Panc1 (cell line): Measurements from ENCODE around the gene NADSYN1. TPM values are rescaled to one million over a fixed set of nuclear protein-coding genes. Genes with fewer than 3 reads are reported as not detected.

Experiments used
- ATAC-seq: fragments of 200-7000 bp; cut with Tn5 transposase; 2 replicates; pipeline ENCODE4 v1.9.1; 2020; ENCODE audit warnings: mild to moderate bottlenecking, moderate library complexity
- BruUV-seq: library from RNA; stranded (reverse); fragments of 400-500 nt; replicated peaks from 2 replicates; lab custom pipeline; 2021; lab: Mats Ljungman, UMichigan
- CTCF ChIA-PET: fragments of 300-600 bp; sonication (Branson Sonifier 250); formaldehyde crosslinking; loops from one replicate; lab custom pipeline; 2022; ENCODE audit warnings: antibody characterized with exemption; lab: Charles Lee
- POLR2A ChIA-PET: fragments of 300-600 bp; sonication (Branson Sonifier 250); formaldehyde crosslinking; loops from one replicate; lab custom pipeline; 2022; ENCODE audit warnings: antibody characterized with exemption; lab: Charles Lee
- DNase-seq: peaks from one replicate; pipeline ENCODE4 v3.0.0-alpha.2; 2010; ENCODE audit warnings: low read depth, low spot score
- H3K27ac ChIP-seq: 2 replicates; pipeline ENCODE4 v1.5.1; 2011; ENCODE audit warnings: mild to moderate bottlenecking, low read length, inconsistent platforms
- H3K27me3 ChIP-seq: fragments of 200-500 bp; sonication (Bioruptor generic); 2 replicates; pipeline ENCODE4 v1.6.0; 2014; ENCODE audit warnings: low read length, inconsistent platforms; ENCODE audit not compliant: control insufficient read depth, insufficient read depth
- H3K36me3 ChIP-seq: fragments of 200-500 bp; sonication (Bioruptor generic); 2 replicates; pipeline ENCODE4 v1.5.1; 2014; ENCODE audit warnings: inconsistent platforms, mild to moderate bottlenecking, low read length, moderate library complexity; ENCODE audit not compliant: control insufficient read depth, insufficient read depth
- H3K4me1 ChIP-seq: 2 replicates; pipeline ENCODE4 v1.5.1; 2011; ENCODE audit warnings: inconsistent platforms, mild to moderate bottlenecking, low read length, moderate library complexity; ENCODE audit not compliant: control insufficient read depth, insufficient read depth
- H3K4me3 ChIP-seq, 2 experiments: 2 replicates each; pipeline ENCODE4 v1.5.1; 2011 to 2012; ENCODE audit warnings: low read depth in 2 of 2, low read length in 2 of 2, mild to moderate bottlenecking in 2 of 2, inconsistent platforms in 1 of 2, moderate library complexity in 1 of 2
- H3K9me3 ChIP-seq: fragments of 200-500 bp; sonication (Bioruptor generic); 2 replicates; pipeline ENCODE4 v1.5.1; 2014; ENCODE audit warnings: low read depth, mild to moderate bottlenecking, inconsistent platforms, low read length, moderate library complexity; ENCODE audit not compliant: control insufficient read depth, insufficient read depth
- POLR2AphosphoS5 ChIP-seq: IDR thresholded peaks from 2 replicates; pipeline ENCODE4 v1.6.1; 2012; ENCODE audit warnings: mild to moderate bottlenecking, low read depth, low read length, moderate library complexity
- REST ChIP-seq, 2 experiments: IDR thresholded peaks; 2 replicates each; pipeline ENCODE4 v1.6.1; 2011 to 2012; ENCODE audit warnings: low read depth in 2 of 2, control low read depth in 1 of 2, low read length in 1 of 2, mild to moderate bottlenecking in 1 of 2, moderate library complexity in 1 of 2; ENCODE audit not compliant: insufficient read depth in 1 of 2
- SIN3A ChIP-seq: IDR thresholded peaks from 2 replicates; pipeline ENCODE4 v1.6.1; 2012; ENCODE audit warnings: low read depth, mild to moderate bottlenecking, low read length, moderate library complexity, borderline replicate concordance; ENCODE audit not compliant: insufficient read depth
- TCF7L2 ChIP-seq: IDR thresholded peaks from 2 replicates; pipeline ENCODE4 v1.6.1; 2011; ENCODE audit warnings: mild to moderate bottlenecking, low read depth, low read length, inconsistent platforms
- in situ Hi-C: cut with HindIII; loops from 2 replicates; pipeline ENCODE4 v1.10.0; 2016; ENCODE audit warnings: low sequenced_read_pairs, low pct_unique_long_range_greater_than_20kb
- intact Hi-C: fragments of 100-400 bp; cut with micrococcal nuclease; formaldehyde crosslinking; loops from one replicate; pipeline ENCODE4 v1.10.0; 2022; ENCODE audit not compliant: unreplicated experiment
- total RNA-seq: library from RNA; stranded (reverse); gene quantifications from one replicate; pipeline ENCODE4 v1.2.1, GENCODE V29; 2021; ENCODE audit not compliant: unreplicated experiment
- TF ChIP-seq, protein P1 (sequence below): fragments of 450-650 bp; IDR thresholded peaks from 2 replicates; pipeline ENCODE4 v1.5.1; 2017; ENCODE audit warnings: mild to moderate bottlenecking

The NADSYN1 gene
- total RNA-seq, 1 experiment from 2014 or later: 76.1 TPM

- intact Hi-C loops: no loop called here
- no peak for TF ChIP-seq SIN3A
- no peak for TF ChIP-seq REST (IDR thresholded peaks at IDR 0.05; ENCODE audit: insufficient read depth in 1 of 2, low read depth in 2 of 2, low read length in 1 of 2)
- ChIA-PET POLR2A (no interaction called here), CTCF (no interaction called here)
- ATAC-seq: no peak
- Histone ChIP-seq H3K4me3 (no peak overlapping the region), H3K27ac (no peak overlapping the region), H3K9me3 (no peaks in the 10 kb centered on the region), H3K27me3 (no peaks in the 10 kb centered on the region), H3K4me1 (no peaks in the 10 kb centered on the region), H3K36me3 (no peaks in the 10 kb centered on the region; the same call in 1 of the 2 replicates)
- BruUV-seq: no TSS peak
- no peak for DNase-seq
- in situ Hi-C loops: no loop called here
Observed at GRCh38 chr11:71432761-71433647, 20.0 kb upstream of the NADSYN1 start.

DNA sequence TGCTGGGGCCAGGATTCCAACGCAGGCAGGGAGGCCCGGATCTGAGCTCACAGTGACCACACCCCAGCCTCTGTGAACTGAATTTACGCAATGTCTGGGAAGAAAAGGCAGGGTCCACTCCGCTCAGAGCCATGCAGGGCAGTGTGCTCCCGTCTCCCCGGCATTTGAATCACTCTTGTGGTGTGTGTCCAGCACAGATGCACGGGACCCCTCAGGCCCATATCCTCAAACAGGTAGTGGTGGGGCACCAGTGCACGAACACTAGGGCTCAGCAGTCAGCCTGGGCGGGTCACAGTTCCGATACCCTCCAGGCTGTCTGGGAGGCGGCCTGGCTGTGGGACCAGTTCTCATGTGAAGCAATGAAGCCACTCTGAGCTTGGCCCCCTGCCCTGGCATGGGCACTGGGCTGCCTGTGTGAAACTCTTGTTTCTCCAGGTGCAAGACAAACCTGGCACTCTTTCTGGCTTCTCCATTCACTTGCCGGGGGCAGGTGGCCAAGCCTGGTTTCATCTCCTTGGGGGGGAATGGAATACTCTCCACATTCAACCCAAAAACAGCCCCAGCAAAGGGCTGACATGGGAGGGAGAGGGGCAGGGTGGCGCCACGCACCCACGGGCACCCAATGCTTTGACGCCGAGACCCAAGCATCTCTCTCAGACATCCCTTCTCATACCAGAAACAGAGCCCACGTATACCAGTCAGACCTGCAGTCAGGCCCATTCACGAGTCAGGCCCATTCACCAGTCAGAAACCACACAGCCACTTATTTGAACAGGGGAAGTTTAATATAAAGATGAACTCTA, 19.2 kb upstream of the NADSYN1 start:
- in situ Hi-C loops (no loop called here), intact Hi-C loops (no loop called here)
- ChIA-PET CTCF (no interaction called here), POLR2A (no interaction called here)
- ATAC-seq (peak; percentile 13), DNase-seq (no peak)
- no peak overlapping the region for H3K27ac ChIP-seq
- no peaks in the 10 kb centered on the region for H3K9me3 ChIP-seq
- no peaks in the 10 kb centered on the region; the same call in 1 of the 2 replicates for H3K36me3 ChIP-seq
- no peaks in the 10 kb centered on the region for H3K4me1 ChIP-seq
- no TSS peak for BruUV-seq
- H3K27me3 ChIP-seq: no peaks in the 10 kb centered on the region
- no peak overlapping the region for H3K4me3 ChIP-seq
- TF ChIP-seq, protein P1, sequence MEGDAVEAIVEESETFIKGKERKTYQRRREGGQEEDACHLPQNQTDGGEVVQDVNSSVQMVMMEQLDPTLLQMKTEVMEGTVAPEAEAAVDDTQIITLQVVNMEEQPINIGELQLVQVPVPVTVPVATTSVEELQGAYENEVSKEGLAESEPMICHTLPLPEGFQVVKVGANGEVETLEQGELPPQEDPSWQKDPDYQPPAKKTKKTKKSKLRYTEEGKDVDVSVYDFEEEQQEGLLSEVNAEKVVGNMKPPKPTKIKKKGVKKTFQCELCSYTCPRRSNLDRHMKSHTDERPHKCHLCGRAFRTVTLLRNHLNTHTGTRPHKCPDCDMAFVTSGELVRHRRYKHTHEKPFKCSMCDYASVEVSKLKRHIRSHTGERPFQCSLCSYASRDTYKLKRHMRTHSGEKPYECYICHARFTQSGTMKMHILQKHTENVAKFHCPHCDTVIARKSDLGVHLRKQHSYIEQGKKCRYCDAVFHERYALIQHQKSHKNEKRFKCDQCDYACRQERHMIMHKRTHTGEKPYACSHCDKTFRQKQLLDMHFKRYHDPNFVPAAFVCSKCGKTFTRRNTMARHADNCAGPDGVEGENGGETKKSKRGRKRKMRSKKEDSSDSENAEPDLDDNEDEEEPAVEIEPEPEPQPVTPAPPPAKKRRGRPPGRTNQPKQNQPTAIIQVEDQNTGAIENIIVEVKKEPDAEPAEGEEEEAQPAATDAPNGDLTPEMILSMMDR: no peak
- no peak for TF ChIP-seq SIN3A
- no peak for TF ChIP-seq TCF7L2
- no peak for TF ChIP-seq POLR2AphosphoS5
- TF ChIP-seq REST (IDR thresholded peaks at IDR 0.05; ENCODE audit: insufficient read depth in 1 of 2, low read depth in 2 of 2, low read length in 1 of 2): no peak
